SK-N-MC (cell line): ENCODE results near the gene SMPD1.

ENCODE experiments used
- DNase-seq: peaks from one replicate; pipeline ENCODE4 v3.0.0-alpha.2; 2011; ENCODE audit warnings: low read depth, low spot score
- H3K27ac ChIP-seq: fragments of 200-600 bp; sonication (generic); 2 replicates; pipeline ENCODE4 v1.5.1; 2016; ENCODE audit warnings: mixed run types
- H3K36me3 ChIP-seq: fragments of 200-600 bp; sonication (generic); 2 replicates; pipeline ENCODE4 v1.6.1; 2017; ENCODE audit warnings: antibody characterized with exemption, low read length, mixed read lengths; ENCODE audit not compliant: insufficient read depth
- H3K4me3 ChIP-seq: fragments of 200-600 bp; sonication (generic); 2 replicates; pipeline ENCODE4 v1.5.1; 2016
- H3K9ac ChIP-seq: fragments of 200-600 bp; sonication (generic); 2 replicates; pipeline ENCODE4 v1.8.0; 2017; ENCODE audit warnings: mixed run types, mixed read lengths; ENCODE audit not compliant: insufficient read length
- H3K9me3 ChIP-seq: fragments of 200-600 bp; sonication (generic); 2 replicates; pipeline ENCODE4 v1.6.1; 2017; ENCODE audit warnings: low read depth, mild to moderate bottlenecking, antibody characterized with exemption, low read length, moderate library complexity, mixed read lengths
- EZH2 ChIP-seq: fragments of 200-600 bp; sonication (generic); IDR thresholded peaks from one replicate; pipeline ENCODE4 v1.6.1; 2017; ENCODE audit warnings: antibody characterized with exemption
- FOXP2 ChIP-seq: optimal IDR thresholded peaks from 2 replicates; pipeline ENCODE3; 2011; ENCODE audit warnings: mild to moderate bottlenecking, moderate library complexity; ENCODE audit not compliant: insufficient read depth; ENCODE audit errors: extremely low read length, control extremely low read depth
- POLR2AphosphoS5 ChIP-seq: IDR thresholded peaks from 2 replicates; pipeline ENCODE4 v1.6.1; 2012; ENCODE audit warnings: mild to moderate bottlenecking, low read depth, low read length, borderline replicate concordance

SMPD1 gene

GRCh38 chr11:6404342-6405051 is 14.2 kb downstream of the SMPD1 start:
- no peak overlapping the region for H3K9ac ChIP-seq
- TF ChIP-seq FOXP2 (no peak), EZH2 (no peak), POLR2AphosphoS5 (no peak)
- no peak overlapping the region for H3K4me3 ChIP-seq
- peaks cover 14% of the 10 kb centered on the region for H3K36me3 ChIP-seq
- no peak for DNase-seq
- no peak overlapping the region for H3K27ac ChIP-seq
- H3K9me3 ChIP-seq, result no peaks in the 10 kb centered on the region

- TF ChIP-seq FOXP2, result no peak
- TF ChIP-seq POLR2AphosphoS5, result no peak
- no peak for TF ChIP-seq EZH2
- Histone ChIP-seq H3K9ac (no peak overlapping the region), H3K4me3 (no peak overlapping the region), H3K9me3 (no peaks in the 10 kb centered on the region), H3K36me3 (peaks cover 18% of the 10 kb centered on the region), H3K27ac (no peak overlapping the region)
- no peak for DNase-seq
These were observed 14.9 kb downstream of the SMPD1 start for GRCh38 chr11:6405052-6405667.

GRCh38 chr11:6405846-6406245 is 15.6 kb downstream of the SMPD1 start:
- Histone ChIP-seq H3K27ac (no peak overlapping the region), H3K36me3 (peaks cover 14% of the 10 kb centered on the region), H3K4me3 (no peak overlapping the region), H3K9me3 (no peaks in the 10 kb centered on the region), H3K9ac (no peak overlapping the region)
- DNase-seq, result no peak
- TF ChIP-seq FOXP2 (no peak), EZH2 (no peak), POLR2AphosphoS5 (no peak)

DNA sequence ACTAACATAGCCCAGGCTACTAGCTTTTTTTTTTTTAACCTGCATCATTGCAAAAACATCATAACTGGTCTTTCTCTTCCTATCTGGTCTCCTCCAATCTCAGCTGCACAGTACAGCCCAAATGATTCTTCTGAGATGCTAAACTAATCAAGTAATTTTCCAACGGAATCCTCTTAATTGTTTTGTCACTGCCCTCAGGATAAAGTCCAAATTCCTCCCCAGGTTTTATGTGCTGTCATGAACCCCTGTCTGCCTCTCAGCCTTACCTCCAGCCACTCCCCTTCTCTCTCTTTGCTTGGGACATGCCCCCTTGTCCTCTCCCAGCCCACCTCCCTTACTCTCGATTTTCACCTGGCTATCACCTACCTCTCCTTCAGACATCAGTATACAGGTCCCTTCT is 16.1 kb downstream of the SMPD1 start:
- H3K27ac ChIP-seq, result no peak overlapping the region
- no peaks in the 10 kb centered on the region for H3K9me3 ChIP-seq
- H3K36me3 ChIP-seq, result peaks cover 14% of the 10 kb centered on the region
- no peak overlapping the region for H3K4me3 ChIP-seq
- TF ChIP-seq FOXP2 (no peak), POLR2AphosphoS5 (no peak), EZH2 (no peak)
- no peak for DNase-seq
- H3K9ac ChIP-seq, result no peak overlapping the region

- TF ChIP-seq FOXP2, result no peak
- no peak for TF ChIP-seq POLR2AphosphoS5
- TF ChIP-seq EZH2, result no peak
These were observed 20.6 kb downstream of the SMPD1 start for GRCh38 chr11:6410695-6411430.

GRCh38 chr11:6411594-6412031 is 21.3 kb downstream of the SMPD1 start:
- no peak for DNase-seq
- Histone ChIP-seq H3K9me3 (no peaks in the 10 kb centered on the region), H3K9ac (no peak overlapping the region), H3K27ac (no peak overlapping the region), H3K4me3 (no peak overlapping the region), H3K36me3 (peaks cover 14% of the 10 kb centered on the region)
- TF ChIP-seq POLR2AphosphoS5 (no peak), EZH2 (no peak)

More at GRCh38 chr11:6410695-6411430, 20.6 kb downstream of the SMPD1 start:
- H3K4me3 ChIP-seq, result no peak overlapping the region
- H3K9me3 ChIP-seq, result no peaks in the 10 kb centered on the region
- peaks cover 14% of the 10 kb centered on the region for H3K36me3 ChIP-seq
- no peak for DNase-seq
- no peak overlapping the region for H3K27ac ChIP-seq
- H3K9ac ChIP-seq, result no peak overlapping the region

DNA sequence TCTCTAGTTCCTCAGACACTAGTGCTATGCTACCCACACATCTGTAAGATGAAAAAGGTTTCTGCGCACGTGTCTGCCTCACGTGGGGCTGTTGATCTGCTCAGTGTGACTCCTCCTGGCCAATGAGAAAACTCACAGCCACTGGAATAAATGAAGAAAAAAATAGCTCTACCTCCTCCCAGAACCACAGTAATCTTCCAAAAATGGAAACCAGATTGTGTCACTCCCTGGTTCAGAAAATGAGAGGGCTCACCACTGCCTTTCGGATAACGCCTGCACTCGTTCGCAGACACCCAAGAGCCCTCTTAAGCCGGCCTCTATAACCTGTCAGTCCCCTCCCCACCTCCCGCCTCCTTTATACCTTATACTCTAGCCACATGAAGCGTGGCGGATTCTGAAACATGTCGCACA is 23.5 kb downstream of the SMPD1 start:
- Histone ChIP-seq H3K9me3 (no peaks in the 10 kb centered on the region), H3K9ac (no peak overlapping the region), H3K4me3 (no peak overlapping the region), H3K36me3 (peaks cover 14% of the 10 kb centered on the region), H3K27ac (no peak overlapping the region)
- TF ChIP-seq EZH2 (no peak), FOXP2 (no peak), POLR2AphosphoS5 (no peak)
- no peak for DNase-seq

DNA sequence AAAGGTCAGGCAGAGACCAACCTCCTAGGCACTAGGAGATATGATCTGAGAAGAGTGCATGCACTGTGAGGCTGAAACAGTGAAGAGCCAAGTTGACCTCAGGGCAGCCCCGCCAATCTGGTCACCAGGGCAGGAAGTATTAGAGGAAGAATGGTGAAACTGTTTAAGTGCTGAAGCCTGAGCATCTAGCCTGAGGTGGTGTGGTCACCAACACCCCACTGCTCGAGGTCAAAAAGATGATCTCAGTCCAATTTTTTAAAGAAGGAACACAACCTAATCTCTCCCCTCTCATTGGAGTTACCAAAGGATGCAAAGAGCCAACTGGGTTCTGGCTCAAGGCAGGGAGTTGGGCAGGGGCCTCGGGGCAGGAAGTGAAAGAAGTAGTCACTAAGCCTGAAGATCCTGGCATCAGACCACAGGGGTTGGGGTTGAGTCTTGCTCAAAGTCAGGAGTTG is 24.6 kb downstream of the SMPD1 start:
- Histone ChIP-seq H3K9me3 (no peaks in the 10 kb centered on the region), H3K4me3 (no peak overlapping the region), H3K36me3 (peaks cover 3% of the 10 kb centered on the region; the same call in 1 of the 2 replicates), H3K9ac (no peak overlapping the region), H3K27ac (no peak overlapping the region)
- DNase-seq, result no peak
- no peak for TF ChIP-seq POLR2AphosphoS5
- no peak for TF ChIP-seq FOXP2

GRCh38 chr11:6415797-6416196 is 25.5 kb downstream of the SMPD1 start:
- H3K9ac ChIP-seq, result no peak overlapping the region
- no peaks in the 10 kb centered on the region for H3K9me3 ChIP-seq
- peaks cover 3% of the 10 kb centered on the region; the same call in 1 of the 2 replicates for H3K36me3 ChIP-seq
- DNase-seq, result no peak
- TF ChIP-seq POLR2AphosphoS5 (no peak), FOXP2 (no peak), EZH2 (no peak)
- H3K4me3 ChIP-seq, result no peak overlapping the region
- no peak overlapping the region for H3K27ac ChIP-seq
